Loucy (cell line): ENCODE measurements around the gene APBB2.

ENCODE experiments used
- H2AFZ ChIP-seq: fragments of 200-600 bp; sonication (generic); 2 replicates; pipeline ENCODE4 v1.6.0; 2016; ENCODE audit warnings: antibody characterized with exemption, mild to moderate bottlenecking, low read length, moderate library complexity
- H3F3A ChIP-seq: fragments of 200-600 bp; 2 replicates; pipeline ENCODE4 v1.6.0; 2016; ENCODE audit warnings: antibody characterized with exemption, low read depth, mild to moderate bottlenecking
- H3K27me3 ChIP-seq: fragments of 200-600 bp; sonication (generic); 2 replicates; pipeline ENCODE4 v1.6.1; 2014; ENCODE audit warnings: low read length, mild to moderate bottlenecking; ENCODE audit not compliant: insufficient read depth, poor library complexity, severe bottlenecking
- H3K36me3 ChIP-seq: fragments of 200-600 bp; sonication (generic); 2 replicates; pipeline ENCODE4 v1.6.1; 2016; ENCODE audit warnings: low read length; ENCODE audit not compliant: insufficient read depth
- H3K4me1 ChIP-seq: fragments of 200-600 bp; sonication (generic); 2 replicates; pipeline ENCODE4 v1.5.1; 2014; ENCODE audit warnings: low read length, mild to moderate bottlenecking; ENCODE audit not compliant: insufficient read depth, poor library complexity, severe bottlenecking
- H3K4me2 ChIP-seq: fragments of 200-600 bp; sonication (generic); 2 replicates; pipeline ENCODE4 v1.6.0; 2014; ENCODE audit warnings: antibody characterized with exemption, low read length, low read depth, mild to moderate bottlenecking; ENCODE audit not compliant: poor library complexity, severe bottlenecking
- H3K4me3 ChIP-seq: fragments of 200-600 bp; sonication (generic); 2 replicates; pipeline ENCODE4 v1.5.1; 2014; ENCODE audit warnings: low read length, mild to moderate bottlenecking, mixed read lengths; ENCODE audit not compliant: poor library complexity, severe bottlenecking
- H3K79me2 ChIP-seq: fragments of 200-600 bp; sonication (generic); 2 replicates; pipeline ENCODE4 v1.6.1; 2014; ENCODE audit warnings: low read length; ENCODE audit not compliant: insufficient read depth
- H3K9ac ChIP-seq: fragments of 200-600 bp; sonication (generic); 2 replicates; pipeline ENCODE4 v1.6.0; 2014; ENCODE audit warnings: mild to moderate bottlenecking, low read depth, low read length, moderate library complexity; ENCODE audit not compliant: poor library complexity, severe bottlenecking
- H3K9me2 ChIP-seq: fragments of 200-600 bp; sonication (generic); replicated peaks from 2 replicates; pipeline ENCODE4 v1.6.1; 2016; ENCODE audit warnings: low read depth, low read length, mixed read lengths
- H3K9me3 ChIP-seq: fragments of 200-600 bp; sonication (generic); 2 replicates; pipeline ENCODE4 v1.6.1; 2014; ENCODE audit warnings: mild to moderate bottlenecking, antibody characterized with exemption, low read length, low read depth; ENCODE audit not compliant: insufficient read depth
- H4K20me1 ChIP-seq: fragments of 200-600 bp; sonication (generic); 2 replicates; pipeline ENCODE4 v1.6.0; 2014; ENCODE audit warnings: antibody characterized with exemption, low read length, mild to moderate bottlenecking; ENCODE audit not compliant: insufficient read depth, poor library complexity, severe bottlenecking
- CTCF ChIP-seq: fragments of 200-600 bp; sonication (generic); conservative IDR thresholded peaks from 2 replicates; pipeline ENCODE4 v1.5.1; 2014; ENCODE audit warnings: mild to moderate bottlenecking, antibody characterized with exemption, low read length
- EZH2phosphoT487 ChIP-seq: fragments of 200-600 bp; IDR thresholded peaks from 2 replicates; pipeline ENCODE4 v1.6.1; 2018; ENCODE audit warnings: antibody characterized with exemption, mild to moderate bottlenecking, moderate library complexity, borderline replicate concordance

APBB2 gene

GRCh38 chr4:41209901-41210300 is 4.4 kb downstream of the APBB2 start:
- no peak for TF ChIP-seq EZH2phosphoT487
- TF ChIP-seq CTCF = no peak
- Histone ChIP-seq H3K79me2 (no peaks in the 10 kb centered on the region), H3K9me3 (no peaks in the 10 kb centered on the region), H3K4me2 (no peak overlapping the region), H3K36me3 (no peaks in the 10 kb centered on the region), H3K4me1 (peaks cover 7% of the 10 kb centered on the region), H3K27me3 (peaks cover 18% of the 10 kb centered on the region), H3F3A (no peaks in the 10 kb centered on the region), H3K9ac (no peak overlapping the region), H2AFZ (no peak overlapping the region), H4K20me1 (no peaks in the 10 kb centered on the region), H3K9me2 (no peaks in the 10 kb centered on the region), H3K4me3 (no peak overlapping the region)

DNA sequence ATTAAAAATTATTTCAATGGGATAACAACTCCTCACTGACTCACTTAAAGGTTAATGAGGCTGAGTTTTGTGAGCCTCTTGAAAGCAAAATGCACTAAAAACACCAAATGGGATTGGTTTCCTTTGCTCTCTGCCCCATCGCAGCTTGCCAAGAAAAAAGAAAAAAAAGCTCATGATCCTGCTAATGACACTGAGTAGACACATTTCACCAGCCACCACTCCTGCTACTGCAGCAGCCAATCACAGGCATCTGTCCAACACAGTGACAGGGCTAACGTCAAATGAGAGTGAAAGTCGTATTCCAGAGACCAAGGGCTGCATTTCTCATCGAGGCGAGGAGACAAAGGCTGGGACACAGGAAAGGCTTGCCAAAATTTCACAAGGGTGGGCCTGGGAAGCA is 5.2 kb downstream of the APBB2 start:
- H3K36me3 ChIP-seq = no peaks in the 10 kb centered on the region
- H3K4me2 ChIP-seq = no peak overlapping the region
- no peaks in the 10 kb centered on the region for H3K9me3 ChIP-seq
- H4K20me1 ChIP-seq = no peaks in the 10 kb centered on the region
- H3K79me2 ChIP-seq = no peaks in the 10 kb centered on the region
- H3K4me1 ChIP-seq = peaks cover 5% of the 10 kb centered on the region
- no peak overlapping the region for H2AFZ ChIP-seq
- no peak overlapping the region for H3K4me3 ChIP-seq
- H3F3A ChIP-seq = no peaks in the 10 kb centered on the region
- no peak for TF ChIP-seq CTCF
- TF ChIP-seq EZH2phosphoT487 = no peak
- H3K9me2 ChIP-seq = no peaks in the 10 kb centered on the region
- H3K9ac ChIP-seq = no peak overlapping the region
- H3K27me3 ChIP-seq = peaks cover 16% of the 10 kb centered on the region

- Histone ChIP-seq H3F3A (no peaks in the 10 kb centered on the region), H4K20me1 (no peaks in the 10 kb centered on the region), H3K4me2 (no peak overlapping the region), H3K36me3 (no peaks in the 10 kb centered on the region), H3K27me3 (no peaks in the 10 kb centered on the region), H3K4me3 (no peak overlapping the region), H3K79me2 (no peaks in the 10 kb centered on the region), H2AFZ (no peak overlapping the region), H3K9me2 (no peaks in the 10 kb centered on the region), H3K9me3 (no peaks in the 10 kb centered on the region), H3K4me1 (no peaks in the 10 kb centered on the region), H3K9ac (no peak overlapping the region)
- TF ChIP-seq EZH2phosphoT487 (no peak), CTCF (no peak)
These were observed 7.0 kb downstream of the APBB2 start for GRCh38 chr4:41207291-41207831.
